Activated CD4-positive, alpha-beta T cell treated with anti-CD3 and anti-CD28 coated beads, Interleukin-2, amount 10 ng/mL, durations not matched to agents 7 days and 5 days (primary cell): Measurements from ENCODE around the gene MPZL2. TPM values are rescaled to one million over a fixed set of nuclear protein-coding genes. Genes with fewer than 3 reads are reported as not detected.
"Not testable (repeated sequence)": the region's sequence is repeated elsewhere in the genome, so short reads cannot be mapped to it uniquely, and the experiment has no call there.

Source experiments
- CTCF ChIA-PET: fragments of 350-600 bp; sonication (Branson Sonifier 250); formaldehyde crosslinking; loops from one replicate; lab custom pipeline; 2021; ENCODE audit warnings: antibody characterized with exemption; lab: Charles Lee
- POLR2A ChIA-PET: fragments of 350-600 bp; sonication (Branson Sonifier 250); formaldehyde crosslinking; loops from one replicate; lab custom pipeline; 2021; ENCODE audit warnings: antibody characterized with exemption; lab: Charles Lee
- DNase-seq: peaks from one replicate; pipeline ENCODE4 v3.0.0-alpha.2; 2020
- H3K27ac Mint-ChIP-seq: one replicate; pipeline ENCODE4 v1.8.0; 2021; ENCODE audit warnings: mild to moderate bottlenecking, moderate library complexity, mixed read lengths
- H3K27me3 Mint-ChIP-seq: one replicate; pipeline ENCODE4 v1.8.0; 2021; ENCODE audit warnings: mixed read lengths
- H3K36me3 Mint-ChIP-seq: one replicate; pipeline ENCODE4 v1.8.0; 2021; ENCODE audit warnings: low read depth, mixed read lengths
- H3K4me1 Mint-ChIP-seq: one replicate; pipeline ENCODE4 v1.8.0; 2021; ENCODE audit warnings: mixed read lengths
- H3K4me3 Mint-ChIP-seq: one replicate; pipeline ENCODE4 v1.8.0; 2021; ENCODE audit warnings: mild to moderate bottlenecking, moderate library complexity, mixed read lengths
- H3K9me3 Mint-ChIP-seq: one replicate; pipeline ENCODE4 v1.8.0; 2021; ENCODE audit warnings: mixed read lengths
- total RNA-seq, 2 experiments: library from RNA; stranded (reverse); gene quantifications; one replicate each; pipeline ENCODE4 v1.2.3, GENCODE V29; 2021

MPZL2 gene
- 1 to 10 TPM; 5.5 to 6.0 TPM for total RNA-seq

DNA sequence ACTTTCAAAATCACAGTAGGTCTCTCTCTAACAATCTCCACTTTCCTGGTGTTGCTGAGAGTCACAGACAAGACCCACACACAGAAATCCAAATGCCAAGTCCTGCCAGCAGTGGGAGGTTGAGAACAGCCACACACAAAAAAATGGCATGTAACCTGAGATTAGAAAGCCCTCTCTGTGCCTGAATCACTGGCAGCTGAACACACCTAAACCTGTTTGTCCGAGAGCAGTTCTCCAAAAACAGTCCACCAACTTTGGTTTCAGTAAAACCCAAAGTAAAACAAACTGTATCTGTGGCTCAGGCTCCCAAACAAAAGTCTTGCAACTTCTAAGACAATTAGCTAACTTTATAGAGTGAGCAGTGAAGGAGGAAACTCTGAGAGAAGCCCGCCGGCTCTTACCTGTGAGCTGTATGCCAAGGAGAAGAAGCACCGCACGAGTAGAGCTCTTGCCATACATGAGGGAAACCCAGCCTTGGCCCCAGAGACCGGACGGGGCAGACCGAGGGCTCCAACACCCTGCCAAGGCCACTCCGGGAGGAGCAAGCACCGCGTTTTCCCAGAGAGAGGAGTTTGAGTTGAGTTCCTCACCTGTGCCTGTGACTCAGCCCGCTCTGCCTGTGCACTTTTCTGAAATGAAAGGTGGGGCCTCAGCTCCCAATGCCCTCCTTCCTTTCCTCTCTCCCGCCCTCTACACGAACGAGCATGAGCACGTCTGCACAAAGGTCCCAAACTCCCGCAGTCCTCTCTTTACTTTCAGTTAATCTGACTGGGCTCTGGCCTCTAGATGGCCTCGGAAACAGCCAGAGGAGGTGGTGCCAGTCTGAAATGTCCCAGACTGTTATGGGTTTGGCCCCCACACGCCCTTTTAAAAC, at the start of gene MPZL2:
TSS of gene MPZL2 (minus strand) at position 603 of the 874 bp plus-strand sequence. CDS start at position 459, 144 bp downstream.
- ChIA-PET CTCF (interaction anchor here (0.9 to 1.4 kb wide), 6 partner anchors 11 to 61 kb away, joined by 3 to 4 read pairs (median 3); no protein-coding TSS in a partner anchor), POLR2A (no interaction called here)
- Mint-ChIP-seq H3K4me1 (peaks cover 55% of the 10 kb centered on the region), H3K27me3 (peaks cover 10% of the 10 kb centered on the region), H3K36me3 (peaks cover 19% of the 10 kb centered on the region), H3K27ac (peak within 1 kb of the TSS; percentile 77), H3K4me3 (peak within 1 kb of the TSS; percentile 74), H3K9me3 (no peaks in the 10 kb centered on the region)
- DNase-seq, result peak; percentile 37

DNA sequence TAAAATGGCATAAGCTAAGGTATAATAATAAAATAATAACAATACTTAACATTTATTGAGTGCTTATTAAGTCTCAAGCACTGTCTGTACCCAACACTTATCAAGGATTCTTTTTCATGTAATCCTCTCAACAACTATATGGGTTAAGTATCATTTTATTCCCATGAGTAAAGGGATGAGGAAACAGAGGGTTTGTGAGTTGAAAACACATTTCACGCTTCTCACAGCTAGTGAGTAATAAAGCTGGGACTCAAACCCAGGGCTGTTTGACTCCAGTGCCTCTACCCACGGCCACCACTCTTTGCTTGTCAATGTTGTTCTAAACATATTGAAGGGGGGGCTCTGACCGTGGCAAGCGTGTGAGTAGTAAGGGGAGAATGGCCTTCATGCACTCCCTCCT, 49.1 kb upstream of the MPZL2 start:
- H3K27ac Mint-ChIP-seq, result peak overlapping the region; percentile 65

GRCh38 chr11:118312328-118312727, 48.2 kb upstream of the MPZL2 start:
- peaks cover 85% of the 10 kb centered on the region for H3K36me3 Mint-ChIP-seq
- CTCF ChIA-PET, result interaction anchor here (1.5 to 2.9 kb wide), 2 partner anchors 12 to 34 kb away, joined by 3 to 19 read pairs; no protein-coding TSS in a partner anchor
- H3K27me3 Mint-ChIP-seq, result no peaks in the 10 kb centered on the region
- H3K9me3 Mint-ChIP-seq, result peaks cover 3% of the 10 kb centered on the region
- H3K4me3 Mint-ChIP-seq, result no peak overlapping the region
- POLR2A ChIA-PET, result interaction anchor here (1.2 kb wide), 1 partner anchor 30 kb away, joined by 4 read pairs; the partner anchor contains the start of gene CD3D
- H3K27ac Mint-ChIP-seq, result peak overlapping the region; percentile 58
- H3K4me1 Mint-ChIP-seq, result peaks cover 93% of the 10 kb centered on the region
- no peak for DNase-seq

More for the DNA sequence above, 49.1 kb upstream of the MPZL2 start:
- Mint-ChIP-seq H3K4me3 (no peak overlapping the region), H3K9me3 (peaks cover 4% of the 10 kb centered on the region), H3K4me1 (peaks cover 89% of the 10 kb centered on the region), H3K36me3 (peaks cover 81% of the 10 kb centered on the region), H3K27me3 (no peaks in the 10 kb centered on the region)
- DNase-seq, result no peak
- CTCF ChIA-PET, result no interaction called here
- POLR2A ChIA-PET, result no interaction called here

- H3K27ac Mint-ChIP-seq, result no peak overlapping the region
Observed at GRCh38 chr11:118311518-118311917, 47.4 kb upstream of the MPZL2 start.

DNA sequence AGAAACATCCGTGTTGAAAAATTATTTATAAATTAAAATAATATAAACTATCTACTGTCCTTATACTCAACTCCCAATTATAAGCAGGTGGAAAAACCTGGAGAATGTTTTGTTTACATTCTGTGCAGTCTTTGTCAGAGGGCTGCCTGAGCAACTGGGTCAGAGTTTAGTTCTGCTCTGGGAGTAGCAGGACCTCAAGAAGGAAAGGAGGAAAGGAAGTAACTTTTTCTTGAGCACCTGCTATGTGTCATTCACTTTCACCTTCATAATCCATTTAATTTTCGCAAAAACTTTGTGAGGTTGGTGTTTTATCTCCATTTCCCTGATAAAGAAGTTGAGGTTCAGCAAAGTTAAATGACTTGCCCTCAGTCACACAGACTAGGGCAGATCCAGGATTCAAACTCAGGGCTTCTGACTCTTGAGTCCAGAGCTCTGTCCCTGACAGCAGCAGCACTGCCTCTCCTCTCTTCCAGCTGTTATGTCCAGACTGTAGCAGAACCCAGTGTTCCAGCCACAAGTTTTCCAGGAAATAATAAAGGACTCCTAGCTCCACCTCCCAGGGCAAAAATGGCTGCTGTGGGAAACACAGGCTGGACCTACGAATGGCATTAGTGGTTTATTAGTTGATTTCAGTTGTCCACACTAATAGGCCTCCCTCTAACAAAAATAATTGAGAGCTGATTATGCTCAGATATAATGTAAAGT, 46.8 kb upstream of the MPZL2 start:
- H3K4me3 Mint-ChIP-seq, result peak overlapping the region; percentile 4

More at GRCh38 chr11:118311518-118311917, 47.4 kb upstream of the MPZL2 start:
- CTCF ChIA-PET, result interaction anchor here (0.9 to 2.9 kb wide), 6 partner anchors 11 to 140 kb away, joined by 3 to 19 read pairs (median 3); no protein-coding TSS in a partner anchor
- H3K9me3 Mint-ChIP-seq, result no peaks in the 10 kb centered on the region
- H3K4me1 Mint-ChIP-seq, result peaks cover 94% of the 10 kb centered on the region
- H3K27me3 Mint-ChIP-seq, result no peaks in the 10 kb centered on the region
- POLR2A ChIA-PET, result interaction anchor here (1.2 kb wide), 1 partner anchor 31 kb away, joined by 4 read pairs; the partner anchor contains the start of gene CD3D
- H3K4me3 Mint-ChIP-seq, result no peak overlapping the region
- no peak for DNase-seq
- H3K36me3 Mint-ChIP-seq, result peaks cover 88% of the 10 kb centered on the region

GRCh38 chr11:118310271-118310670, 46.2 kb upstream of the MPZL2 start:
- H3K27ac Mint-ChIP-seq, result peak overlapping the region; percentile 11
- H3K9me3 Mint-ChIP-seq, result no peaks in the 10 kb centered on the region
- CTCF ChIA-PET, result interaction anchor here (0.6 to 2.9 kb wide), 2 partner anchors 10 to 22 kb away, joined by 5 to 19 read pairs; no protein-coding TSS in a partner anchor
- no peak for DNase-seq
- POLR2A ChIA-PET, result no interaction called here
- H3K4me1 Mint-ChIP-seq, result peaks cover 87% of the 10 kb centered on the region
- peaks cover 90% of the 10 kb centered on the region for H3K36me3 Mint-ChIP-seq
- no peak overlapping the region for H3K4me3 Mint-ChIP-seq
- no peaks in the 10 kb centered on the region for H3K27me3 Mint-ChIP-seq

More for the DNA sequence above, 46.8 kb upstream of the MPZL2 start:
- CTCF ChIA-PET, result interaction anchor here (0.6 to 2.9 kb wide), 8 partner anchors 11 to 204 kb away, joined by 3 to 19 read pairs (median 3); no protein-coding TSS in a partner anchor
- Mint-ChIP-seq H3K27ac (peak overlapping the region; percentile 7), H3K36me3 (peaks cover 89% of the 10 kb centered on the region), H3K27me3 (no peaks in the 10 kb centered on the region), H3K4me1 (peaks cover 91% of the 10 kb centered on the region), H3K9me3 (no peaks in the 10 kb centered on the region)
- POLR2A ChIA-PET, result interaction anchor here (0.7 to 1.2 kb wide), 2 partner anchors 32 to 37 kb away, joined by 3 to 4 read pairs; partner anchors contain the start of gene CD3D
- DNase-seq, result no peak

DNA sequence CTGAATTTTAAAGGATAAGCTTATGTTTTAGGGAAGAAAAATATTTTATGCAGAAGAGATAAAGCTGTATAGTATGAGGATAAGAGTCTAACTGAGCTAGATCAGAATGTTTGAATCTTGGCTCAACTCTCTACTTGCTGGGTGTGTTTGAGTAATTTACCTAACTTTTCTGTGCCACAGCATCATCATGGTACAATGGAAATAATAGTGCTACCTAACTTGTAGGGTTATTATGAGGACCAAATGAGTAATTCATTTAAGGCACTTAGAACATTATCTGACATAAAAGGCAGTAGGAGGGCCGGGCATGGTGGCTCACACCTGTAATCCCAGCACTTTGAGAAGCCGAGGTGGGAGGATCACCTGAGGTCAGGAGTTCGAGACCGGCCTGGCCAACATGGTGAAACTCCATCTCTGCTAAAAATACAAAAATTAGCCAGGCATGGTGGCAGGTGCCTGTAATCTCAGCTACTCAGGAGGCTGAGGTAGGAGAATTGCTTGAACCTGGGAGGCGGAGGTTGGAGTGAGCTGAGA, 45.0 kb upstream of the MPZL2 start:
- peak overlapping the region; percentile 99 for H3K27ac Mint-ChIP-seq
- H3K9me3 Mint-ChIP-seq, DNase-seq, H3K27me3 Mint-ChIP-seq, POLR2A ChIA-PET: not testable (repeated sequence)
- CTCF ChIA-PET, result interaction anchor here (0.7 to 2.5 kb wide), 8 partner anchors 14 to 111 kb away, joined by 3 to 8 read pairs (median 5); no protein-coding TSS in a partner anchor
- H3K4me1 Mint-ChIP-seq, result peaks cover 82% of the 10 kb centered on the region
- peaks cover 85% of the 10 kb centered on the region for H3K36me3 Mint-ChIP-seq
- H3K4me3 Mint-ChIP-seq, result peak overlapping the region; percentile 99

DNA sequence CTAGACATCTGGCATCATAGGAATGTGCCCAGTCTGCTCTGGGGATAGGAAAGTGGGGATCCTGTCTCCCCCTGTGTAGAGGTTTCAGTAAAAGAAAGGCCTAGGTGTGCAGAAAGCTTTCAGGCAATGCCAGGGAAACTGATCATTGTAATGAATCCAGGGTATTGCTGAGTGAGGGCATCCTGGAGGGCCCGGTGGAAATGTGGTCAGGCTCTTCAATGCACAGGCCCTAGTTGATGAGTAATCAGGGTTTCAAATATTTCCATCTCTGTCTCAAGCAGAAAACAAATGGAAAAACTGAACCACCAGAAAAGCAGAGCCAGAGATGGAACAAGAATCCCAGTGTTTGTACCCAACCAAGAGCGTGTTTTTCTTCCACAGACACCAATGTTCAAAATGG, 42.5 kb upstream of the MPZL2 start:
- ChIA-PET CTCF (interaction anchor here (0.6 to 1.6 kb wide), 4 partner anchors 12 to 108 kb away, joined by 3 to 8 read pairs (median 4); no protein-coding TSS in a partner anchor), POLR2A (interaction anchor here (2.7 kb wide), 1 partner anchor 36 kb away, joined by 17 read pairs; the partner anchor contains the start of gene CD3D)
- peaks cover 67% of the 10 kb centered on the region for H3K36me3 Mint-ChIP-seq
- H3K27ac Mint-ChIP-seq, result peak overlapping the region; percentile 99
- H3K4me3 Mint-ChIP-seq, result peak overlapping the region; percentile 99
- H3K27me3 Mint-ChIP-seq, result no peaks in the 10 kb centered on the region
- H3K4me1 Mint-ChIP-seq, result peaks cover 82% of the 10 kb centered on the region
- no peaks in the 10 kb centered on the region for H3K9me3 Mint-ChIP-seq
- peak; percentile 32 for DNase-seq

DNA sequence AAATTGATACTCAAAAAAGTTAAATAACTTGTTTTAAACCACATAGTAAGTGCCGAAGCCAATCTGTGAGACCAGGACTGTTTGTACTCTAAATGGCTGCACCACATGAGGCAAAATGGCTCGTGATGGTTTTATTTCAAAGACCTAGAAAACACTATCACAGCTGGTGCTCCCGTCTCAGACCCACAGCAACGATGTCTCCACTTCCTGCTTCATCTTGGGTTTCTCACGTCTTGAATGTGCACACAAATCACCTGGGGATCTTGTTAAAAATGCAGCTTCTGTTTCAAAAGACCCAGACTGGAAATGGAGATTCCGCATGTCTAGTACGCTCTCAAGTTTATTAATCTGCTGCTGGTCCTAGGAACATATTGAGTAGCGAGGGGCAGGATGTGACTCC, 41.6 kb upstream of the MPZL2 start:
- POLR2A ChIA-PET, result interaction anchor here (0.8 to 2.7 kb wide), 3 partner anchors 36 to 107 kb away, joined by 3 to 17 read pairs (median 6); partner anchors contain the start of genes CD3D and JAML
- Mint-ChIP-seq H3K4me1 (peaks cover 80% of the 10 kb centered on the region), H3K27me3 (no peaks in the 10 kb centered on the region), H3K36me3 (peaks cover 60% of the 10 kb centered on the region), H3K27ac (peak overlapping the region; percentile 99), H3K4me3 (peak overlapping the region; percentile 99), H3K9me3 (no peaks in the 10 kb centered on the region)
- CTCF ChIA-PET, result interaction anchor here (1.2 to 2.6 kb wide), 6 partner anchors 10 to 107 kb away, joined by 3 to 10 read pairs (median 6); partner anchors contain the start of gene CD3D
- peak; percentile 67 for DNase-seq

- DNase-seq, result peak; percentile 84
- H3K4me3 Mint-ChIP-seq, result peak within 1 kb of the TSS; percentile 99
- CTCF ChIA-PET, result interaction anchor here (0.6 to 2.6 kb wide), 9 partner anchors 9 to 271 kb away, joined by 3 to 11 read pairs (median 4); partner anchors contain the start of gene CD3D
Observed at GRCh38 chr11:118304568-118305248, 40.6 kb upstream of the MPZL2 start, which contains the start of gene CD3E. TSS of gene CD3E (plus strand) at chr11:118304730. CDS start at chr11:118304953, 223 bp downstream.

DNA sequence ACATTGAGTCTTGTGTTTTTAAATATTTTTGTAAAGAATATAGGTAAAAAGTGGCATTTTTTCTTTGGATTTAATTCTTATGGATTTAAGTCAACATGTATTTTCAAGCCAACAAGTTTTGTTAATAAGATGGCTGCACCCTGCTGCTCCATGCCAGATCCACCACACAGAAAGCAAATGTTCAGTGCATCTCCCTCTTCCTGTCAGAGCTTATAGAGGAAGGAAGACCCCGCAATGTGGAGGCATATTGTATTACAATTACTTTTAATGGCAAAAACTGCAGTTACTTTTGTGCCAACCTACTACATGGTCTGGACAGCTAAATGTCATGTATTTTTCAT, 40.1 kb upstream of the MPZL2 start:
- Mint-ChIP-seq H3K27ac (peak overlapping the region; percentile 99), H3K27me3 (no peaks in the 10 kb centered on the region), H3K36me3 (peaks cover 47% of the 10 kb centered on the region), H3K9me3 (peaks cover 2% of the 10 kb centered on the region), H3K4me3 (peak overlapping the region; percentile 99), H3K4me1 (peaks cover 71% of the 10 kb centered on the region)
- DNase-seq, result no peak
- ChIA-PET POLR2A (interaction anchor here (0.5 to 2.7 kb wide), 2 partner anchors 20 to 38 kb away, joined by 4 to 17 read pairs; partner anchors contain the start of gene CD3D), CTCF (interaction anchor here (0.6 to 2.6 kb wide), 7 partner anchors 9 to 272 kb away, joined by 3 to 11 read pairs (median 4); partner anchors contain the start of gene CD3D)

More at GRCh38 chr11:118304568-118305248, 40.6 kb upstream of the MPZL2 start, which contains the start of gene CD3E:
- Mint-ChIP-seq H3K27ac (peak within 1 kb of the TSS; percentile 99), H3K4me1 (peaks cover 75% of the 10 kb centered on the region), H3K27me3 (no peaks in the 10 kb centered on the region), H3K9me3 (no peaks in the 10 kb centered on the region), H3K36me3 (peaks cover 52% of the 10 kb centered on the region)
- POLR2A ChIA-PET, result interaction anchor here (0.5 to 2.7 kb wide), 5 partner anchors 20 to 106 kb away, joined by 3 to 17 read pairs (median 4); partner anchors contain the start of genes CD3D and JAML
